Uterus (tissue), 2 donors: ENCODE measurements around the gene ATG16L2.

Experiments
- CTCF ChIP-seq, 4 experiments: fragments of 200-600 bp in 2 of 4; fragments of 450-650 bp in 2 of 4; sonication (generic) in 2 of 4; IDR thresholded peaks; one replicate each; pipeline ENCODE4 v1.5.1; 2016 to 2019; ENCODE audit warnings: antibody characterized with exemption in 4 of 4, mild to moderate bottlenecking in 2 of 4, moderate library complexity in 1 of 4
- POLR2A ChIP-seq, 2 donors: fragments of 450-650 bp; IDR thresholded peaks; one replicate each; pipeline ENCODE4 v1.6.1; 2016; ENCODE audit warnings: antibody characterized with exemption in 2 of 2, mild to moderate bottlenecking in 1 of 2, moderate library complexity in 1 of 2

GRCh38 chr11:72826191-72826941, 12.2 kb downstream of the ATG16L2 start:
- TF ChIP-seq CTCF (IDR thresholded peaks at IDR 0.05) = no peak
- TF ChIP-seq POLR2A (IDR thresholded peaks at IDR 0.05) = no peak
